ENCODE data around the gene CCDC110.

DNA sequence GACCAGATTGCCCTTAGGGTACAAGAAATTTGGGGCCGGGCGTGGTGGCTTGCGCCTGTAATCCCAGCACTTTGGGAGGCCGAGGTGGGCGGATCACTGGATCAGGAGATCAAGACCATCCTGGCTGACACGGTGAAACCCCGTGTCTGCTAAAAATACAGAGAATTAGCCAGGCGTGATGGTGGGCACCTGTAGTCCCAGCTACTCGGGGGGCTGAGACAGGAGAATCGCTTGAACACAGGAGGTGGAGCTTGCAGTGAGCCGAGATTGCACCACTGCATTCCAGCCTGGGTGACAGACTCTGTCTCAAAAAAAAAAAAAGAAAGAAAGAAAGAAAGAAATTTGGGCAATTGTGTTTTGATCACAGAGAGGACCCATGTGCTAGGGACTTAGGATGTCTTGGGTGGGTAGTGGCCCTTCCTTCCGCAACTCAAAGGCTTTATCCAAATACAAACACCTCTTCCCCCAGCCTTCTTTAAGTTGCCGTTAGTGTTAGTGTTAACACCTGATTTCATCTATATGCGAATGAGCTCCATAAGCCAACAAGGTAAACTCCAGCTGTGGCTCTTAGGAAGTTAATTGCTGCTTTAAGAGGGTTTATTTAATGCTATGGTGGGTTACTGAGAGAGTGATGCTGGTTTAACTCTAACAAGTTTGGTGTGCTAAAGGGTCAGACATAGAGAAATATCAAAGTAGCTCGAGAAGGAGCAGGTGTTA is 8.6 kb upstream of the CCDC110 start:
- TF ChIP-seq FOXJ3 (CRISPR knock-in tag; IDR thresholded peaks at IDR 0.05; ENCODE audit: borderline replicate concordance) (no peak), IRF2 (CRISPR knock-in tag; IDR thresholded peaks at IDR 0.05; ENCODE audit: borderline replicate concordance, low read depth) (no peak), NR2C2 (CRISPR knock-in tag; IDR thresholded peaks at IDR 0.05) (no peak)
- TF ChIP-seq, protein P1, sequence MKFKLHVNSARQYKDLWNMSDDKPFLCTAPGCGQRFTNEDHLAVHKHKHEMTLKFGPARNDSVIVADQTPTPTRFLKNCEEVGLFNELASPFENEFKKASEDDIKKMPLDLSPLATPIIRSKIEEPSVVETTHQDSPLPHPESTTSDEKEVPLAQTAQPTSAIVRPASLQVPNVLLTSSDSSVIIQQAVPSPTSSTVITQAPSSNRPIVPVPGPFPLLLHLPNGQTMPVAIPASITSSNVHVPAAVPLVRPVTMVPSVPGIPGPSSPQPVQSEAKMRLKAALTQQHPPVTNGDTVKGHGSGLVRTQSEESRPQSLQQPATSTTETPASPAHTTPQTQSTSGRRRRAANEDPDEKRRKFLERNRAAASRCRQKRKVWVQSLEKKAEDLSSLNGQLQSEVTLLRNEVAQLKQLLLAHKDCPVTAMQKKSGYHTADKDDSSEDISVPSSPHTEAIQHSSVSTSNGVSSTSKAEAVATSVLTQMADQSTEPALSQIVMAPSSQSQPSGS (CRISPR knock-in tag; IDR thresholded peaks at IDR 0.05; ENCODE audit: borderline replicate concordance, low read depth): no peak
- TF ChIP-seq, protein P2, sequence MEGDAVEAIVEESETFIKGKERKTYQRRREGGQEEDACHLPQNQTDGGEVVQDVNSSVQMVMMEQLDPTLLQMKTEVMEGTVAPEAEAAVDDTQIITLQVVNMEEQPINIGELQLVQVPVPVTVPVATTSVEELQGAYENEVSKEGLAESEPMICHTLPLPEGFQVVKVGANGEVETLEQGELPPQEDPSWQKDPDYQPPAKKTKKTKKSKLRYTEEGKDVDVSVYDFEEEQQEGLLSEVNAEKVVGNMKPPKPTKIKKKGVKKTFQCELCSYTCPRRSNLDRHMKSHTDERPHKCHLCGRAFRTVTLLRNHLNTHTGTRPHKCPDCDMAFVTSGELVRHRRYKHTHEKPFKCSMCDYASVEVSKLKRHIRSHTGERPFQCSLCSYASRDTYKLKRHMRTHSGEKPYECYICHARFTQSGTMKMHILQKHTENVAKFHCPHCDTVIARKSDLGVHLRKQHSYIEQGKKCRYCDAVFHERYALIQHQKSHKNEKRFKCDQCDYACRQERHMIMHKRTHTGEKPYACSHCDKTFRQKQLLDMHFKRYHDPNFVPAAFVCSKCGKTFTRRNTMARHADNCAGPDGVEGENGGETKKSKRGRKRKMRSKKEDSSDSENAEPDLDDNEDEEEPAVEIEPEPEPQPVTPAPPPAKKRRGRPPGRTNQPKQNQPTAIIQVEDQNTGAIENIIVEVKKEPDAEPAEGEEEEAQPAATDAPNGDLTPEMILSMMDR (IDR thresholded peaks at IDR 0.05): no peak
- TF ChIP-seq, protein P3, sequence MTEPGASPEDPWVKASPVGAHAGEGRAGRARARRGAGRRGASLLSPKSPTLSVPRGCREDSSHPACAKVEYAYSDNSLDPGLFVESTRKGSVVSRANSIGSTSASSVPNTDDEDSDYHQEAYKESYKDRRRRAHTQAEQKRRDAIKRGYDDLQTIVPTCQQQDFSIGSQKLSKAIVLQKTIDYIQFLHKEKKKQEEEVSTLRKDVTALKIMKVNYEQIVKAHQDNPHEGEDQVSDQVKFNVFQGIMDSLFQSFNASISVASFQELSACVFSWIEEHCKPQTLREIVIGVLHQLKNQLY (CRISPR knock-in tag; IDR thresholded peaks at IDR 0.05): no peak
